H1 (cell line): ENCODE measurements around the gene SRXN1. TPM values are rescaled to one million over a fixed set of nuclear protein-coding genes. Genes with fewer than 3 reads are reported as not detected.
A peak's percentile ranks its signal among the peaks of the same experiment; 100 is the strongest.

Experiments used
- CTCF ChIA-PET: fragments of 300-600 bp; sonication (Branson Sonifier 250); formaldehyde crosslinking; loops from one replicate; lab custom pipeline; 2021; ENCODE audit not compliant: partially characterized antibody; lab: Charles Lee
- POLR2A ChIA-PET: fragments of 300-600 bp; sonication (Branson Sonifier 250); formaldehyde crosslinking; loops from one replicate; lab custom pipeline; 2021; ENCODE audit warnings: inconsistent platforms; ENCODE audit not compliant: partially characterized antibody; lab: Charles Lee
- DNase-seq, 2 experiments: peaks; one replicate each; pipeline versions ENCODE4 v3.0.0 to v3.0.0-alpha.2; 2010 to 2022; ENCODE audit warnings: low spot score in 2 of 2, low read depth in 1 of 2, mixed read lengths in 1 of 2
- FAIRE-seq: peaks from 2 replicates; lab custom pipeline; 2011; peaks lifted over from hg19 to GRCh38; lab: Jason Lieb, UNC
- H2AFZ ChIP-seq: 2 replicates; pipeline ENCODE4 v1.8.1; 2012; ENCODE audit warnings: low read length, inconsistent platforms
- H2AK5ac ChIP-seq: 2 replicates; pipeline ENCODE4 v1.6.1; 2013; ENCODE audit warnings: low read depth, low read length
- H2BK120ac ChIP-seq: replicated peaks from 2 replicates; pipeline ENCODE3; 2013; ENCODE audit warnings: low read depth, low read length, inconsistent platforms
- H2BK12ac ChIP-seq: 2 replicates; pipeline ENCODE4 v1.6.1; 2013; ENCODE audit warnings: low read depth, low read length
- H2BK15ac ChIP-seq: 2 replicates; pipeline ENCODE4 v1.6.1; 2013; ENCODE audit warnings: low read length
- H2BK20ac ChIP-seq: 2 replicates; pipeline ENCODE4 v1.6.1; 2013; ENCODE audit warnings: low read length
- H2BK5ac ChIP-seq: 2 replicates; pipeline ENCODE4 v1.6.1; 2013; ENCODE audit warnings: low read depth, low read length
- H3K14ac ChIP-seq: 2 replicates; pipeline ENCODE4 v1.6.1; 2013; ENCODE audit warnings: inconsistent platforms; ENCODE audit not compliant: insufficient read length
- H3K18ac ChIP-seq: 2 replicates; pipeline ENCODE4 v1.6.1; 2013; ENCODE audit warnings: low read length; ENCODE audit errors: extremely low read depth
- H3K23ac ChIP-seq: 2 replicates; pipeline ENCODE4 v1.6.1; 2013; ENCODE audit warnings: inconsistent platforms; ENCODE audit not compliant: insufficient read length
- H3K23me2 ChIP-seq: 2 replicates; pipeline ENCODE4 v1.6.1; 2013; ENCODE audit warnings: low read depth, low read length
- H3K27ac ChIP-seq: 2 replicates; pipeline ENCODE4 v1.6.1; 2011; ENCODE audit warnings: low read depth, low read length, inconsistent platforms
- H3K27me3 ChIP-seq, 4 experiments: replicated peaks in 1 of 4; 1 replicate in 1 of 4; 2 replicates in 3 of 4; pipeline versions ENCODE4 v1.6.1 to v1.8.1; 2011 to 2013; ENCODE audit warnings: low read length in 3 of 4, mild to moderate bottlenecking in 3 of 4, inconsistent platforms in 2 of 4, mixed read lengths in 2 of 4, moderate library complexity in 1 of 4; ENCODE audit not compliant: control insufficient read depth in 3 of 4, insufficient read depth in 3 of 4; ENCODE audit errors: extremely low read depth in 1 of 4
- H3K36me3 ChIP-seq, 4 experiments: 2 replicates each; pipeline versions ENCODE4 v1.6.1 to v1.8.1; 2011 to 2013; ENCODE audit warnings: mild to moderate bottlenecking in 4 of 4, low read length in 3 of 4, moderate library complexity in 2 of 4, control low read depth in 1 of 4, inconsistent platforms in 1 of 4; ENCODE audit not compliant: insufficient read depth in 4 of 4, control insufficient read depth in 2 of 4
- H3K4ac ChIP-seq: replicated peaks from 2 replicates; pipeline ENCODE3; 2013; ENCODE audit warnings: low read length, low read depth, mixed read lengths, inconsistent platforms; ENCODE audit not compliant: insufficient read length
- H3K4me1 ChIP-seq, 4 experiments: replicated peaks in 1 of 4; 1 replicate in 1 of 4; 2 replicates in 3 of 4; pipeline versions ENCODE4 v1.6.1 to v1.8.1; 2011 to 2013; ENCODE audit warnings: low read length in 3 of 4, inconsistent platforms in 2 of 4, mixed read lengths in 1 of 4; ENCODE audit not compliant: insufficient read depth in 4 of 4, control insufficient read depth in 3 of 4
- H3K4me2 ChIP-seq, 2 experiments: 2 replicates each; pipeline versions ENCODE4 v1.6.1 to v1.8.1; 2011 to 2013; ENCODE audit warnings: low read depth in 2 of 2, low read length in 2 of 2, control low read depth in 1 of 2, inconsistent platforms in 1 of 2, mild to moderate bottlenecking in 1 of 2; ENCODE audit not compliant: insufficient read depth in 1 of 2
- H3K4me3 ChIP-seq, 4 experiments: fragments of 200-600, 300-600 bp in 1 of 4; sonication (generic), shearing (Covaris generic), sonication (Bioruptor Twin) in 1 of 4; 2 replicates each; pipeline versions ENCODE4 v1.5.1 to v1.8.1; 2011 to 2016; ENCODE audit warnings: low read length in 4 of 4, low read depth in 3 of 4, control low read depth in 2 of 4, inconsistent platforms in 2 of 4, mild to moderate bottlenecking in 2 of 4, mixed read lengths in 1 of 4, moderate library complexity in 1 of 4; ENCODE audit not compliant: insufficient read depth in 2 of 4; ENCODE audit errors: extremely low read depth in 1 of 4
- H3K56ac ChIP-seq: replicated peaks from 2 replicates; pipeline ENCODE3; 2013; ENCODE audit warnings: low read depth, mild to moderate bottlenecking, mixed read lengths, low read length, inconsistent platforms; ENCODE audit not compliant: insufficient read length
- H3K79me1 ChIP-seq: 2 replicates; pipeline ENCODE4 v1.6.1; 2013; ENCODE audit warnings: low read depth, low read length, control low read depth
- H3K79me2 ChIP-seq, 2 experiments: 2 replicates each; pipeline versions ENCODE4 v1.6.1 to v1.8.1; 2012 to 2013; ENCODE audit warnings: low read length in 2 of 2, mild to moderate bottlenecking in 2 of 2, inconsistent platforms in 1 of 2; ENCODE audit not compliant: insufficient read depth in 2 of 2, control insufficient read depth in 1 of 2
- H3K9ac ChIP-seq, 4 experiments: replicated peaks in 1 of 4; 1 replicate in 1 of 4; 2 replicates in 3 of 4; pipeline versions ENCODE4 v1.6.1 to v1.8.1; 2011 to 2013; ENCODE audit warnings: low read depth in 3 of 4, low read length in 3 of 4, control low read depth in 2 of 4, mild to moderate bottlenecking in 2 of 4, moderate library complexity in 2 of 4, inconsistent platforms in 1 of 4; ENCODE audit errors: extremely low read depth in 1 of 4
- H3K9me3 ChIP-seq, 2 experiments: 2 replicates each; pipeline versions ENCODE4 v1.6.1 to v1.8.1; 2012 to 2013; ENCODE audit warnings: mild to moderate bottlenecking in 2 of 2, moderate library complexity in 2 of 2, control low read depth in 1 of 2, inconsistent platforms in 1 of 2, low read depth in 1 of 2, low read length in 1 of 2, mixed read lengths in 1 of 2; ENCODE audit not compliant: insufficient read depth in 2 of 2
- H4K20me1 ChIP-seq, 2 experiments: replicated peaks in 1 of 2; 2 replicates each; pipeline versions ENCODE3 to v1.8.1; 2011 to 2013; ENCODE audit warnings: inconsistent platforms in 2 of 2, low read length in 2 of 2, mild to moderate bottlenecking in 1 of 2; ENCODE audit not compliant: insufficient read depth in 2 of 2, control insufficient read depth in 1 of 2
- H4K5ac ChIP-seq: 2 replicates; pipeline ENCODE4 v1.6.1; 2013; ENCODE audit warnings: low read length, low read depth, mixed read lengths, inconsistent platforms; ENCODE audit not compliant: insufficient read length
- H4K8ac ChIP-seq: 2 replicates; pipeline ENCODE4 v1.8.0; 2013; ENCODE audit warnings: mild to moderate bottlenecking, moderate library complexity, low read length, inconsistent platforms; ENCODE audit not compliant: insufficient read depth; ENCODE audit errors: extremely low read depth
- H4K91ac ChIP-seq: replicated peaks from 2 replicates; pipeline ENCODE3; 2013; ENCODE audit warnings: low read length, mixed read lengths, inconsistent platforms; ENCODE audit not compliant: insufficient read length
- CBX8 ChIP-seq: fragments of 300-800, 300-1000 bp; sonication (generic); IDR thresholded peaks from 2 replicates; pipeline ENCODE4 v1.7.1; 2016; ENCODE audit warnings: low read depth, low read length, borderline replicate concordance
- HDAC2 ChIP-seq, 2 experiments: fragments of 300-600 bp in 1 of 2; sonication (generic) in 1 of 2; IDR thresholded peaks; 2 replicates each; pipeline ENCODE4 v1.6.1; 2011 to 2012; ENCODE audit warnings: low read depth in 2 of 2, low read length in 2 of 2, mild to moderate bottlenecking in 2 of 2, moderate library complexity in 2 of 2, borderline replicate concordance in 1 of 2, inconsistent platforms in 1 of 2
- JUN ChIP-seq: IDR thresholded peaks from 2 replicates; pipeline ENCODE4 v1.6.1; 2011; ENCODE audit warnings: low read depth, mild to moderate bottlenecking, improper control_type of control experiment, low read length
- KDM1A ChIP-seq: fragments of 200-600, 300-600 bp; sonication (generic); IDR thresholded peaks from 2 replicates; pipeline ENCODE4 v1.7.1; 2016; ENCODE audit warnings: mild to moderate bottlenecking, low read length, borderline replicate concordance
- NRF1 ChIP-seq: IDR thresholded peaks from 2 replicates; pipeline ENCODE4 v1.6.1; 2011; ENCODE audit warnings: mild to moderate bottlenecking, low read depth, low read length, improper control_type of control experiment
- SP2 ChIP-seq: IDR thresholded peaks from 2 replicates; pipeline ENCODE4 v1.6.1; 2012; ENCODE audit warnings: mild to moderate bottlenecking, low read length, inconsistent platforms
- TAF1 ChIP-seq: IDR thresholded peaks from 2 replicates; pipeline ENCODE4 v1.6.1; 2011; ENCODE audit warnings: mild to moderate bottlenecking, low read depth, low read length
- TAF7 ChIP-seq: optimal IDR thresholded peaks from 2 replicates; pipeline ENCODE3; 2011; ENCODE audit warnings: low read depth, mild to moderate bottlenecking, inconsistent platforms, low read length, moderate library complexity, borderline replicate concordance
- TBP ChIP-seq: IDR thresholded peaks from 2 replicates; pipeline ENCODE4 v1.6.1; 2011; ENCODE audit warnings: low read depth, low read length, improper control_type of control experiment
- WGBS, 2 experiments: shearing (Covaris generic) in 1 of 2; methylation state at CpG; one replicate each; pipeline versions ENCODE4 v1.1.6 to v1.1.7; 2013 to 2015; ENCODE audit warnings: low lambda C conversion rate in 2 of 2, mixed read lengths in 2 of 2, inconsistent platforms in 1 of 2, low coverage in 1 of 2, missing lambda C conversion rate in 1 of 2; ENCODE audit not compliant: insufficient replicate concordance in 2 of 2, insufficient coverage in 1 of 2, insufficient read length in 1 of 2; ENCODE audit errors: extremely low coverage in 1 of 2, missing lambda C conversion rate in 1 of 2; 5-methylcytosine and 5-hydroxymethylcytosine counted together
- polyA plus RNA-seq, 7 experiments: library from polyadenylated mRNA; depleted of rRNA in 3 of 7; stranded (reverse) in 5 of 7; unstranded in 2 of 7; fragments of >200 nt in 5 of 7; fragments of 200-250 nt in 2 of 7; gene quantifications; 1 replicate in 5 of 7; 2 replicates in 1 of 7; 4 replicates in 1 of 7; pipeline versions ENCODE4 v1.2.1 to v1.2.3, GENCODE V29; 2011 to 2013; ENCODE audit warnings: missing spikeins in 2 of 7, mixed read lengths in 2 of 7
- total RNA-seq: library from RNA; stranded (reverse); fragmentation: NEBNext Ultra II Directional; extraction: Animal tissue kit (Norgen Biotek cat#: 25700); gene quantifications from 2 replicates; pipeline ENCODE4 v1.2.1, GENCODE V29; 2021

SRXN1 gene
- total and polyA plus RNA-seq, 2 of the 8 experiments (the other 6 are each of a cell fraction or from before 2014, with no cell fraction given), result 12.2 to 15.8 TPM

GRCh38 chr20:653590-654416, 803 bp upstream of the SRXN1 start:
- POLR2A ChIA-PET, result interaction anchor here (1.8 kb wide), 1 partner anchor 11 kb away, joined by 4 read pairs; no protein-coding TSS in a partner anchor
- CTCF ChIA-PET, result interaction anchor here (1.4 to 3.9 kb wide), 5 partner anchors 9 to 83 kb away, joined by 3 to 45 read pairs (median 8); no protein-coding TSS in a partner anchor
- Histone ChIP-seq H2BK12ac (peak overlapping the region; percentile 51), H4K20me1 (peaks cover 0 to 4% of the 10 kb centered on the region in 2 experiments), H3K9me3 (no peaks in the 10 kb centered on the region), H3K56ac (no peak overlapping the region), H3K9ac (peak overlapping the region in 2 of 4 experiments; percentile 8 to 13; a peak in 1 of 7 replicates), H2AFZ (0 out of 2 replicates have a peak overlapping the region, but pooled peaks have one; percentile 17), H4K5ac (no peak overlapping the region), H3K27ac (no peak overlapping the region), H4K8ac (peak overlapping the region; percentile 60; the same call in 1 of the 2 replicates), H3K4me3 (peak overlapping the region; percentile 37 to 72 (median 58)), H3K4ac (no peak overlapping the region), H2BK120ac (no peak overlapping the region), H2BK15ac (peak overlapping the region; percentile 82), H3K4me2 (peak overlapping the region; percentile 65 to 73), H3K79me1 (no peaks in the 10 kb centered on the region), H3K27me3 (peaks cover 0 to 7% (median 0%) of the 10 kb centered on the region in 4 experiments; a peak in 3 of 7 replicates), H3K4me1 (peaks cover 16 to 26% (median 17%) of the 10 kb centered on the region in 4 experiments), H3K79me2 (no peaks in the 10 kb centered on the region), H3K23me2 (peaks cover 10% of the 10 kb centered on the region; the same call in 1 of the 2 replicates), H3K14ac (peak overlapping the region; percentile 2), H2BK5ac (no peak overlapping the region), H3K18ac (peak overlapping the region; percentile 9), H2BK20ac (peak overlapping the region; percentile 84; the same call in 1 of the 2 replicates), H2AK5ac (peak overlapping the region; percentile 47; the same call in 1 of the 2 replicates), H3K23ac (no peak overlapping the region), H4K91ac (peak overlapping the region; percentile 20), H3K36me3 (no peaks in the 10 kb centered on the region)
- DNase-seq (no peak), FAIRE-seq (no peak)
- 50% methylated on average over 27 of the region's 31 CpGs; no CpG with 5 or more reads in 1 of the 2 experiments for whole genome bisulfite sequencing, 2 experiments
- TF ChIP-seq HDAC2 (IDR thresholded peaks at IDR 0.05; ENCODE audit: borderline replicate concordance in 1 of 2, low read depth in 2 of 2, low read length in 2 of 2), result peak in 1 of 2 experiments; percentile 86; a peak in 1 of 4 replicates
- no peak for TF ChIP-seq JUN
- TF ChIP-seq KDM1A, result peak; percentile 98
- 0 out of 2 replicates have a peak, but pooled peaks have one; percentile 6 for TF ChIP-seq TAF1
- TF ChIP-seq TAF7, result peak; percentile 5
- no peak for TF ChIP-seq TBP
- TF ChIP-seq NRF1, result no peak
- no peak for TF ChIP-seq SP2
- TF ChIP-seq CBX8, result no peak
